HK-2 (cell line): ENCODE data around the gene FBXL3.
A peak's percentile ranks its signal among the peaks of the same experiment; 100 is the strongest.

Experiments used
- DNase-seq: peaks from one replicate; pipeline ENCODE4 v3.0.0-alpha.2; 2018; ENCODE audit not compliant: unreplicated experiment

Gene FBXL3

GRCh38 chr13:77026861-77027621, at the start of gene FBXL3:
FBXL3 (minus strand) TSS chr13:77027159; CDS start chr13:77021860, 5,299 bp downstream.
- peak; percentile 82 for DNase-seq

GRCh38 chr13:77067519-77067918, 40.6 kb upstream of the FBXL3 start:
- DNase-seq = no peak

- DNase-seq = no peak
These were observed 38.6 kb upstream of the FBXL3 start for GRCh38 chr13:77065461-77066147.

- no peak for DNase-seq
These were observed 35.1 kb upstream of the FBXL3 start for GRCh38 chr13:77062097-77062496.

GRCh38 chr13:77061362-77061761, 34.4 kb upstream of the FBXL3 start:
- no peak for DNase-seq

- DNase-seq = no peak
These were observed 29.9 kb upstream of the FBXL3 start for GRCh38 chr13:77056886-77057285.

- DNase-seq = no peak
These were observed 29.4 kb upstream of the FBXL3 start for GRCh38 chr13:77056382-77056781.

GRCh38 chr13:77055158-77055557, 28.2 kb upstream of the FBXL3 start:
- DNase-seq = no peak

- DNase-seq = no peak
These were observed 26.2 kb upstream of the FBXL3 start for GRCh38 chr13:77053192-77053591.

- DNase-seq = no peak
These were observed 21.7 kb upstream of the FBXL3 start for GRCh38 chr13:77048681-77049080.

GRCh38 chr13:77047649-77048343, 20.8 kb upstream of the FBXL3 start:
- DNase-seq = no peak

GRCh38 chr13:77042566-77043177, 15.7 kb upstream of the FBXL3 start:
- no peak for DNase-seq

- DNase-seq = no peak
These were observed 13.9 kb upstream of the FBXL3 start for GRCh38 chr13:77040835-77041234.

- DNase-seq = no peak
These were observed 13.1 kb upstream of the FBXL3 start for GRCh38 chr13:77040076-77040475.

- no peak for DNase-seq
These were observed 12.0 kb upstream of the FBXL3 start for GRCh38 chr13:77038907-77039480.

- no peak for DNase-seq
These were observed 9.3 kb upstream of the FBXL3 start for GRCh38 chr13:77036279-77036678.

GRCh38 chr13:77034881-77035280, 7.9 kb upstream of the FBXL3 start:
- DNase-seq = no peak

- DNase-seq = no peak
These were observed 6.9 kb upstream of the FBXL3 start for GRCh38 chr13:77033717-77034302.

GRCh38 chr13:77031656-77032243, 4.8 kb upstream of the FBXL3 start:
- DNase-seq = no peak

GRCh38 chr13:77029436-77029835, 2.5 kb upstream of the FBXL3 start:
- DNase-seq = no peak

GRCh38 chr13:77028202-77028601, 1.2 kb upstream of the FBXL3 start:
- DNase-seq = no peak
